Activated CD8-positive, alpha-beta memory T cell treated with anti-CD3 and anti-CD28 coated beads, Interleukin-2, amount 50 U/mL, for 24 hours (primary cell): ENCODE measurements around the gene ABAT.

Experiments used
- DNase-seq: peaks from one replicate; pipeline ENCODE4 v3.0.0-alpha.2; 2020; ENCODE audit errors: extremely low read depth

The ABAT gene

GRCh38 chr16:8674413-8675022, at the start of gene ABAT:
TSS of gene ABAT (plus strand) at chr16:8674617. CDS start at chr16:8735740, 61,123 bp downstream.
- DNase-seq, result peak; percentile 69

DNA sequence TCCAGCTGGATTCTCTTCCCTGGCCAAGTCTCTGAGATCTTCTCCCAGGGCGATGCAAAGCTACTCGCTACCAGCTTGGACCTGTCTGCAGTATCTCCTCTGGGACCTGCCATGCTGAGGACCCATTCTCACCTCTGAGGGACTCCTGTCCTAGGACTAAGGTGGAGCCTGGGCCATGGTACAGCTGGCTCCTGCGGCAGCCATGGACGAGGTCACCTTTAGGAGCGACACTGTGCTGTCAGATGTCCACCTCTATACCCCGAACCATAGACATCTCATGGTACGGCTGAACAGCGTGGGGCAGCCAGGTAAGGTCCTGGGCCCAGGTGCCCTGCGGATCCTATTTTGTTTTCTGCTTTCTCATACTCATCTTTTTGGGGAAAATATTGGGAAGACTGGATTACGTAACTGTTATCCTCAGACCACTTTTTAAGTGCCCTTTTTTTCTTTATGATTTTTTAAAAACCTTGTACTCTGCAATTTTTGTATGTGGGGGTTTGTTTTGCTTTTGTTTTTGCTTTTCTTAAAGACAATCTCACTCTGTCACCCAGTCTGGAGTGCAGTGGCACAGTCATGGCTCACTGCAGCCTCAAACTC, 48.8 kb upstream of the ABAT start:
- no peak for DNase-seq

- DNase-seq, result no peak
Observed at GRCh38 chr16:8626946-8627345, 47.5 kb upstream of the ABAT start.

- DNase-seq, result no peak
Observed at GRCh38 chr16:8627456-8627855, 47.0 kb upstream of the ABAT start.

GRCh38 chr16:8628981-8629725, 45.3 kb upstream of the ABAT start:
- no peak for DNase-seq

- DNase-seq, result no peak
Observed at GRCh38 chr16:8630255-8630953, 44.0 kb upstream of the ABAT start.

DNA sequence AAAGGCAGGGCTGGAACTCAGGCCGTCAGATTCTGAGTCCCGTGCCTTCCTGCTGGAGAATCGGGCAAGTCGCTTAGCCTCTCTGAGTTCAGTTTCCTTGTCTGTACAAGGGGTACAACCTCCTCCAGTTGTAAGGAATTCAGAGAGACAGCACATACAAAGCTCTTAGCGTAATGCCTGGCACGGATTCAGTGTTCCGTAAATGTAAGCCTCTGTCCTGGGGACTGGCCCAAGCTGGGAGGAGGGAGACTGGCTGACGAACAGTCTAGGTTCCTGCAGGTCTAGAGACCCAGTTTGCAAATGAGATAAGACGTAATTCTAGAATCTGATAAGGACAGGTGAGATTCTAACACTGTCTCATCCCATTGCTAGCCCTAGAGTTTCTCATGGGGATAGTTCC, 43.0 kb upstream of the ABAT start:
- DNase-seq, result no peak

- no peak for DNase-seq
Observed at GRCh38 chr16:8631818-8632465, 42.5 kb upstream of the ABAT start.

- DNase-seq, result no peak
Observed at GRCh38 chr16:8632675-8633182, 41.7 kb upstream of the ABAT start.

DNA sequence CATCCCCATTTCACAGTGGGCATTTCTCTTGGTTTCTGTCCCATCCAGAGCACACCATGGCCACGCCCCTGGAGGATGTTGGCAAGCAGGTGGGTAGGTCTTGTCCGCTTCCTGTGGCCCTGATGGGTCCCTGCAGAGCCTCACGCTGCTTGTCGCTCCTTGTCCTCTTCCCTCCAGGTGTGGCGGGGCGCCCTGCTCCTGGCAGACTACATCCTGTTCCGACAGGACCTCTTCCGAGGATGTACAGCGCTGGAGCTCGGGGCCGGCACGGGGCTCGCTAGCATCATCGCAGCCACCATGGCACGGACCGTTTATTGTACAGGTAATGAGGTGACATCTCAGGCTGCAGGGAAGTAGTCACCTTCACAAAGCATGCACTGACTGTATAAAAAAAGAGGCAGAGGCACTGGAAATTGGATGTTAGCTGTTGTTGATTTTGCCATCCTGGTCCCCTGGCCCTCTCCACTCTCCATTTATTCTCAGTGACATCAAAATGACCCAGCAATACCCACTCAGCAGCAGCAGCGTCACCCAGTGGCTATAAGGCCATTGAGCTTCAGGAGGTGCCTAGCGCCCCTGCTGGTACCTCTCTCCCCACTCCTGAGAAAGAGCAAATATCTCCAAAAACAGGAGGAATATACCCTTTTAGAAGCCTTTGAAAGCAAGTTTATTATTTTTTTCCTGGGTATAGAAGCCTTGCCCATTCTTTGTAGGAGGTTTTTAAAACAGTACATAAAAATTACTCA, 39.3 kb upstream of the ABAT start:
- DNase-seq, result no peak

GRCh38 chr16:8639694-8640093, 34.7 kb upstream of the ABAT start:
- DNase-seq, result no peak

GRCh38 chr16:8641671-8642070, 32.7 kb upstream of the ABAT start:
- no peak for DNase-seq

DNA sequence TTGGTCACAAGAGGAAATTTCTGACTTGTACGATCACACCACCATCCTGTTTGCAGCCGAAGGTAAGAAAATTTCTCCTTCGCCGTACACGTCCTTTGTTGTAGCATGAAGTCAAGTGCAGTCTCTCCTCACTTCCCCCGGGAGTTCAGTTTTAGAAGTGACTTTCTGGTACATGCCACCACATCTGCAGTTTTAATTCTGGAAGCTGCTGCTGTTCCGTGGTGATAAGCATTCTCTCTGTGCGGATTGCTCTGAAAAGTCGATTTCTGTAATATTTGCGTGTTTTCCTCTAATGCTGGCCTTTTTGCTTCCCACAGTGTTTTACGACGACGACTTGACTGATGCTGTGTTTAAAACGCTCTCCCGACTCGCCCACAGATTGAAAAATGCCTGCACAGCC, 32.3 kb upstream of the ABAT start:
- DNase-seq, result no peak

DNA sequence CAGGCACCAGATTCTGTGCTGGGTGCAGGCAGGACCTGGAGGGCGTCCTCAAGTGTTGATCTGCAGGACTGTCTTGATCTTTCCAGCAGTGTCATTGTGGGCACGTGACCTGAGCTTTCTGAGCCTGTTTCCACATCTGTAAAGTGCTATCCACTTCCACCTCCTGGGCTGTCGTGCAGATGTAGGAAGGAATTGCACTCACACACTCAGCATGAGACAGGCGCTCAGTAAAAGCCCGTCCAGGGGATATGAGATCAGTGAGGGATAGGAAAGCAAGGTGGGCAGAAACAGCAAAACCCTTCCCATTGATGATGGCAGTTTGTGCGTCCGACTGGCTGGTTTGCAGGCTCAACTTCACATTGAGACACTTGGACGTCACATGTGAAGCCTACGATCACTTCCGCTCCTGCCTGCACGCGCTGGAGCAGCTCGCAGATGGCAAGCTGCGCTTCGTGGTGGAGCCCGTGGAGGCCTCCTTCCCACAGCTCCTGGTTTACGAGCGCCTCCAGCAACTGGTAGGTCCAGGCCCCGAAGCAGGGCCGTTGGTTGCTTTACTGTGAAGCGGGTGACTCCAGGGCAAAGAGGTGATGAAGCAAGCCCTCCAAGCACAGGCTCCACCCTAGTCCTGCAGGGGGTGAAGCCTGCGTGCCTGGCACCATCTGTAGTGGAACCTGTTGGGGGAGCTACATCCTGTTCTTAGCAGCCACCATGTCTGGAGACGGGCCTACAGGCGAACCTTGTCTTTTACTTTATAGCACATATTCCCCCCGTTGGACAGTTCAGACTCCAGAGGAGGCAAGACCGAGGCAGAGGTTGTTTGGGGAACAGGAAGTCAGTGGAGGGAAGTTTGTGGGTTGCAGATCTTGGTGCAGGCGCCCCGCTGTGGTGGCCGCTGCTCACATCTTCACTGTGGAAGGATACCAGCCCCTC, 29.9 kb upstream of the ABAT start:
- DNase-seq, result no peak

DNA sequence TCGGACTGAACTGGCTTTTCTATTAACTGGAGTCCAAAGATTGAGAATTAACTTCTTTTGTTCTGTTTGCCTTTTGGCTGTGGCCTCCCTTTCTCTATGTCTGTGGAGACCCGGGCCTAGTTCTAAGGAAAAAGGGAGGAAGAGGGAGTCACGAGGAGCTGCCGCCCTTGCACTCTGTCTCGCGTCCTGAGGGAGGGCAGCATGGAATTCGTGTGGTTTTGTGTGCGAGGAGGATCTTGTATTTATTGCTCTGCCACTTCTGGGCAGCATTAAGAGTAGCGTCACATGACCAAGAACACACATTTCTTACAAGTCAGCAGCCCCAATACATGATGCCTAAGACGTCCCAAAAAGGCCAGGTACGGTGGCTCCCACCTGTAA, 29.3 kb upstream of the ABAT start:
- no peak for DNase-seq

GRCh38 chr16:8645831-8646230, 28.6 kb upstream of the ABAT start:
- no peak for DNase-seq

- no peak for DNase-seq
Observed at GRCh38 chr16:8646326-8647053, 27.9 kb upstream of the ABAT start.

GRCh38 chr16:8647721-8648318, 26.6 kb upstream of the ABAT start:
- no peak for DNase-seq

DNA sequence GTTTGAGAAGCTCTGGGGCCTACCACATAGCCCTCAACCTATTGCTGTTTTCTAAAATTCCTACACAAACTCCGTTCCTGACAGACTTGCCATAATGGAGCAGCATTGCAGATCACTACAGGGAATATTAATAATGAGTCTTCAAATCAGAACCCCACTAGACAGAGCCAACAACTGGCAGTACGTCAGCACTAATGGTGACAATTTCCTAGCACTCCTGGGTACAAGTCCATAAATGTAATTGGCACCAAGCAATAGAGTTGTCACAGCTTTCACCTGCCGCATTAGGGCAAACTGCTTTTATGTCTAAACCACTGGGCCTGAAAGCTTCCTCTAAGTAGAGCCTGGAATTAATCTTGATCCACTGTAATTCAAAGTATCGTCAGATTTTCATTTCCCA, 25.5 kb upstream of the ABAT start:
- DNase-seq, result no peak
